Measurements from ENCODE around the gene ITPK1. TPM values are rescaled to one million over a fixed set of nuclear protein-coding genes. Genes with fewer than 3 reads are reported as not detected.

ITPK1 gene
- total and polyA plus RNA-seq, 7 experiments from 2014 or later = 10.2 to 71.8 (median 21.3) TPM

DNA sequence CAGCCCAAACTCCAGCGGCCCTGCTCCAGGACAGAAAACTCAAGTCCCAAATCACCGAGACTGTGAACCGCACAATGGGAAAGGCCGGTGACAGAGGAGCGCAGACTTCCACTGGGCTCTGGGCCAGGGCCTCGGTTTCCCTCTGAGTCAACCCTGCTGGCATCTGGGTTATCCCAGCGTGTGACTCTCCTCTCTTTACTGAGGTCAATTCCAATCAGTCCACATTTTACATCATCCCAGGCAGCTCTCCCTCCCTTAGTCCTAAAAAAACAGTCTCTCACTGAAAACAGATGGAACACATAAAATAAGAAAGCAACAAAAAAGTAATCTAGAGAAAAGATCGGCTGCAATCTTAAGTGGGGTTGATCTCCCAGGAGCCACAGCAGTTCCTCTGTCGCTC lies 36.9 kb downstream of the ITPK1 start:
- peaks cover 8 to 26% of the 10 kb centered on the region in 2 donors for H3K4me1 ChIP-seq (ENCODE audit: control insufficient read depth in 2 of 2, insufficient read depth in 2 of 2, low read length in 2 of 2)

DNA sequence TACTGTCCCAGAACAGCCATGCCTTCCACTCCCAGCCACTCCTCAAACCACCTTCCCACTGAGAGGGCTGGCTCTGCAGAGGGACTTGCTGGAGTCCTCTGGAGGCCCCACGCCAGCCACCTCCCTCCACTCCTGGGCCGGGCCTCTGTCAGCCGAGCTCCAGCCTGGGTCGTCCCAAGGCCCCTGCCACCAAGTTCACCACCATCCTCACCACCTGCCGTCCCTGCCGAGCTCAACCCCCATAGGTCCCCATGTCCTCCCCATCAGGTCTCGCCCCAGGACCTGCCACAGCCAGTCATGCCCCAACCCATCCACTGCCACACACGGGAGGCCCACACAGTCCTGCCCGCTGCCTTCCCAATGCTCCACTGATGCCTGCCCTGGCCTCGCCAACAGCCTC lies 39.0 kb downstream of the ITPK1 start:
- ChIA-PET POLR2A (no interaction called here), CTCF (no interaction called here)
- no peak overlapping the region for H3K27ac ChIP-seq (ENCODE audit: low read depth, low read length)
- Mint-ChIP-seq H3K27ac (peak overlapping the region in 2 of 9 donors; percentile 26 to 36), H3K9me3 (no peaks in the 10 kb centered on the region), H3K36me3 (peaks cover 0 to 13% (median 0%) of the 10 kb centered on the region in 5 donors), H3K27me3 (no peaks in the 10 kb centered on the region), H3K4me3 (peak overlapping the region in 1 of 10 donors; percentile 32), H3K4me1 (peaks cover 22 to 64% (median 40%) of the 10 kb centered on the region in 7 donors)
- H3K27me3 ChIP-seq (ENCODE audit: control insufficient read depth in 2 of 2, insufficient read depth in 2 of 2, low read length in 2 of 2) = no peaks in the 10 kb centered on the region
- ATAC-seq (no peak), DNase-seq (no peak)
- H3K36me3 ChIP-seq (ENCODE audit: control insufficient read depth in 2 of 3, insufficient read depth in 3 of 3, low read length in 3 of 3) = no peaks in the 10 kb centered on the region
- intact Hi-C loops (cut with micrococcal nuclease) = no loop called here
- H3K9me3 ChIP-seq (ENCODE audit: control insufficient read depth in 2 of 3, low read length in 3 of 3) = no peaks in the 10 kb centered on the region
- no peak overlapping the region for H3K4me3 ChIP-seq (ENCODE audit: low read length)
- peaks cover 2 to 16% of the 10 kb centered on the region in 2 donors for H3K4me1 ChIP-seq (ENCODE audit: control insufficient read depth in 2 of 2, insufficient read depth in 2 of 2, low read length in 2 of 2)

More for the DNA sequence above, 36.9 kb downstream of the ITPK1 start:
- Histone ChIP-seq H3K36me3 (ENCODE audit: control insufficient read depth in 2 of 3, insufficient read depth in 3 of 3, low read length in 3 of 3) (no peaks in the 10 kb centered on the region), H3K27ac (ENCODE audit: low read depth, low read length) (no peak overlapping the region), H3K27me3 (ENCODE audit: control insufficient read depth in 2 of 2, insufficient read depth in 2 of 2, low read length in 2 of 2) (no peaks in the 10 kb centered on the region), H3K4me3 (ENCODE audit: low read length) (no peak overlapping the region), H3K9me3 (ENCODE audit: control insufficient read depth in 2 of 3, low read length in 3 of 3) (no peaks in the 10 kb centered on the region)
- peaks cover 22 to 67% (median 41%) of the 10 kb centered on the region in 7 donors for H3K4me1 Mint-ChIP-seq
- ATAC-seq (no peak), DNase-seq (no peak)
- intact Hi-C loops (cut with micrococcal nuclease) = no loop called here
- peak overlapping the region in 1 of 9 donors; percentile 8 for H3K27ac Mint-ChIP-seq
- no peak overlapping the region for H3K4me3 Mint-ChIP-seq
- peaks cover 0 to 12% (median 0%) of the 10 kb centered on the region in 5 donors for H3K36me3 Mint-ChIP-seq
- CTCF ChIA-PET = no interaction called here
- no peaks in the 10 kb centered on the region for H3K27me3 Mint-ChIP-seq
- no peaks in the 10 kb centered on the region for H3K9me3 Mint-ChIP-seq
- POLR2A ChIA-PET = interaction anchor here (0.8 kb wide), 1 partner anchor 387 kb away, joined by 3 read pairs; no protein-coding TSS in a partner anchor

DNA sequence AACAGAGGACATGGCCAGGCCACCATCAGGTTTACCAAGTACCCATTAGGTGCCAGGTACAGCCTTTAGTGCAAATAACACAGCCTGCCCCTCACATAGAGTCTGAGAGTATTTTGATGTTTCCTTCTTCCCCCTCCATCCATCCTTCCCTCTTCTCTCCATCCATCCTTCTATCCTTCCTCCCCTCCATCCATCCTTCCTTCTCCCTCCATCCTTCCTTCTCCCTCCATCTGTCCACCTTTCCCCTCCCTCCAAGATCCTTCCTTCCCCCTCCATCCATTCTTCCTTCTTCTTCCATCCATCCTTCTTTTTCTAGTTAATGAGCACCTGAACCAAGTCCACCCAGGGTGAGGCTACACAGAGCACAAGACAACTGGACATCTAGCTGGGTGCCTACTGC lies 39.8 kb downstream of the ITPK1 start:
- H3K27me3 ChIP-seq (ENCODE audit: control insufficient read depth in 2 of 2, insufficient read depth in 2 of 2, low read length in 2 of 2) = no peaks in the 10 kb centered on the region
- Mint-ChIP-seq H3K27ac (peak overlapping the region in 2 of 9 donors; percentile 38 to 90), H3K4me3 (peak overlapping the region in 1 of 10 donors; percentile 25), H3K36me3 (peaks cover 0 to 13% (median 0%) of the 10 kb centered on the region in 5 donors), H3K4me1 (peaks cover 22 to 59% (median 34%) of the 10 kb centered on the region in 7 donors), H3K9me3 (no peaks in the 10 kb centered on the region), H3K27me3 (no peaks in the 10 kb centered on the region)
- no peak overlapping the region for H3K27ac ChIP-seq (ENCODE audit: low read depth, low read length)
- no peak overlapping the region for H3K4me3 ChIP-seq (ENCODE audit: low read length)
- POLR2A ChIA-PET = no interaction called here
- no peak for DNase-seq
- H3K36me3 ChIP-seq (ENCODE audit: control insufficient read depth in 2 of 3, insufficient read depth in 3 of 3, low read length in 3 of 3) = no peaks in the 10 kb centered on the region
- no peaks in the 10 kb centered on the region for H3K9me3 ChIP-seq (ENCODE audit: control insufficient read depth in 2 of 3, low read length in 3 of 3)
- CTCF ChIA-PET = no interaction called here
- intact Hi-C loops (cut with micrococcal nuclease) = no loop called here
- no peak for ATAC-seq
- H3K4me1 ChIP-seq (ENCODE audit: control insufficient read depth in 2 of 2, insufficient read depth in 2 of 2, low read length in 2 of 2) = peaks cover 0 to 11% of the 10 kb centered on the region in 2 donors

DNA sequence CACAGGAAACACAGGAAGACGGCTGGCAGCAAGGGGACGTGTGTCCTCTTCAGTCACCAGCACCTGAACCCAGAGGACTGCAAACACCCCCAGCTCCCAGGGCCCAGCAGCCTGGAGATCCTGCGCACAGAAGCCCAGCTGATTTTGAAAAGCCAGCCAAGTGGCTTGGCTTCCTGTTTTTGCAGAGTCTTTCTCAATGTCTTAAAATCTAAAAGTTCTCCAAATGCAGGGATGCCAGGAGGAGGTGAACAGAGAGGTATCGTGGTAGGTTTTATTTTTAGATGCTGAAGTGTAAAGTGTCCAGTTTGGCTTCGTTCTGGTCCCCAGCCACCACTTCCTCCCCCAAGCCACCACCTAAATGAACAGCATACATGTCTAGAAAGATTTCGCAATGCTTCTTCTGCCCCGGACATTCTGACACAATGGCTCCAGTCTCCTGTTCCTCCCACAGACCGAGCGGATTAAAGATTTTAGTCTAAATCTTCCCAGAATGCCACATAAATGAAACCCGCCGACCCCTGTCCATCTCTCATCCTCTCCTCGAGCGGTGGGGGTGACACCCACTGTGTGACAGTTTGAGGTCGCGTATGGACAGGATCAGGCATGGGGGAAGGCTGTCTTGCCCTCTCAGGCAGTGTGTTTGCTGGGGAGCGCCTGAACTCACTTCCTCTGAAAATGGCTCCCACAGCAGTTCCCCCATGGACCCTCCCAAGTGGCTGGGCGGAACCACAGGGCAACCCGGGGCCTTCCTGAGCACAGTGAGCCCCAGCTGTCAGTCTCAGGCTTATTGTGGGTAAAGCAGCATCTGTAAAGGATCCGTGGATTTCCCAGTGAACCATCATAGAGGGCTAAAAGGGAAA lies 41.6 kb downstream of the ITPK1 start:
- H3K4me1 ChIP-seq (ENCODE audit: control insufficient read depth in 2 of 2, insufficient read depth in 2 of 2, low read length in 2 of 2) = peaks cover 0 to 5% of the 10 kb centered on the region in 2 donors
- ChIA-PET POLR2A (no interaction called here), CTCF (no interaction called here)
- Mint-ChIP-seq H3K4me3 (peak overlapping the region; percentile 26 to 72 (median 59)), H3K36me3 (peaks cover 0 to 13% (median 0%) of the 10 kb centered on the region in 5 donors), H3K9me3 (no peaks in the 10 kb centered on the region), H3K27me3 (no peaks in the 10 kb centered on the region), H3K27ac (peak overlapping the region in 4 of 9 donors; percentile 38 to 66 (median 54)), H3K4me1 (peaks cover 24 to 56% (median 34%) of the 10 kb centered on the region in 7 donors)
- intact Hi-C loops (cut with micrococcal nuclease) = no loop called here
- no peaks in the 10 kb centered on the region for H3K27me3 ChIP-seq (ENCODE audit: control insufficient read depth in 2 of 2, insufficient read depth in 2 of 2, low read length in 2 of 2)
- no peaks in the 10 kb centered on the region for H3K9me3 ChIP-seq (ENCODE audit: control insufficient read depth in 2 of 3, low read length in 3 of 3)
- no peak overlapping the region for H3K27ac ChIP-seq (ENCODE audit: low read depth, low read length)
- DNase-seq (peak in 1 of 9 donors; percentile 15), ATAC-seq (peak; percentile 74)
- H3K4me3 ChIP-seq (ENCODE audit: low read length) = no peak overlapping the region
- no peaks in the 10 kb centered on the region for H3K36me3 ChIP-seq (ENCODE audit: control insufficient read depth in 2 of 3, insufficient read depth in 3 of 3, low read length in 3 of 3)

DNA sequence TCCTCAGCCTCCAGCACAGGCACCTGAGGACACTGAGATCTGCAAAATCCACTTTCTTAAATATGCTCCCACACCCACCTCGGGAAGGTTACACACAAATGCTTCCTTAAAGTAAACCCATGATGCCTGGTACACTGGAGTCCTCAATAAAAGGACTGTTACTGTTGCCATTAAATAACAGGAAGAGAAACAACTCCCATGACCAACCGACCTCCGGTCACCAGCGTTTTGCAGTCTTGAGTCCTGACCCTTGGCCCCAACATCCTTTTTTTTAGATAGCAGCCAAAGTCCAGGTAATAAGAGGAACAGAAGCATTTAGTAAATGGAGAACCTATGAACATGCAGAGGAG lies 42.4 kb downstream of the ITPK1 start:
- CTCF ChIA-PET = no interaction called here

DNA sequence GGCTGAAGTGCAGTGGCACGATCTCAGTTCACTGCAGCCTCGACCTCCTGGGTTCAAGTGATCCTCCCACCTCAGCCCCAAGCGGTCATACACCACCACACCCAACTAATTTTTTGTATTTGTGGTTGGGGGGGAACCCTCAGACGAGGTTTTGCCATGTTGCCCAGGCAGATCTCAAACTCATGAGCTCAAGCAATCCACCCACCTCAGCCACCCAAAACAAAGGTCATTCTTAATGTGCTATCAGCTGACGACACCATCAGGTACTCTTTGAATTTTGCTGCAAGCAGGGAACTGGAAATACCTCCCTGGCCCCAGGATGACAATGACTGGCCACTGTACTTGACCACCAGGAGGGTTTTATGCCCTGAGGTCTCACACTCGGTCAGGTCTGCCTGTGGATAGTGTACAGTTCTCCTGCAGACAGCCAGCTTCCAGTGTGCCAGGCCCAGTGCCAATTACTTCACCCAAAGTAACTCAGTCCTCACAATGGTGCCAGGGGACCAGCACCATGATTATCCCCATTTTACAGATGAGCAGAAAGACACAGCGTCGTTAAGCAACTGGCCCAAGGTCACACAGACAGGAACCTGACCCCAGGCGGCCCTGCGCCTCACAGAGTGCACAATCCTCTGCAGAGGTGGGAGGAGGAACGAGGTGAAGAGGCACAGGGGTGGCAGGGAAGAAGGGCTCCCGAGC lies 42.9 kb downstream of the ITPK1 start:
- DNase-seq (no peak), ATAC-seq (no peak)
- Mint-ChIP-seq H3K27ac (peak overlapping the region in 1 of 9 donors; percentile 44), H3K4me1 (peaks cover 29 to 53% (median 38%) of the 10 kb centered on the region in 7 donors), H3K9me3 (no peaks in the 10 kb centered on the region), H3K27me3 (no peaks in the 10 kb centered on the region), H3K36me3 (peaks cover 0 to 13% (median 0%) of the 10 kb centered on the region in 5 donors), H3K4me3 (peak overlapping the region in 1 of 10 donors; percentile 25)
- Histone ChIP-seq H3K4me3 (ENCODE audit: low read length) (no peak overlapping the region), H3K27me3 (ENCODE audit: control insufficient read depth in 2 of 2, insufficient read depth in 2 of 2, low read length in 2 of 2) (no peaks in the 10 kb centered on the region), H3K36me3 (ENCODE audit: control insufficient read depth in 2 of 3, insufficient read depth in 3 of 3, low read length in 3 of 3) (no peaks in the 10 kb centered on the region), H3K9me3 (ENCODE audit: control insufficient read depth in 2 of 3, low read length in 3 of 3) (no peaks in the 10 kb centered on the region), H3K4me1 (ENCODE audit: control insufficient read depth in 2 of 2, insufficient read depth in 2 of 2, low read length in 2 of 2) (no peaks in the 10 kb centered on the region), H3K27ac (ENCODE audit: low read depth, low read length) (no peak overlapping the region)
- intact Hi-C loops (cut with micrococcal nuclease) = no loop called here
- ChIA-PET POLR2A (no interaction called here), CTCF (no interaction called here)

More for the DNA sequence above, 42.4 kb downstream of the ITPK1 start:
- Mint-ChIP-seq H3K36me3 (peaks cover 0 to 13% (median 0%) of the 10 kb centered on the region in 5 donors), H3K9me3 (no peaks in the 10 kb centered on the region), H3K27ac (peak overlapping the region in 3 of 9 donors; percentile 53 to 66 (median 56)), H3K27me3 (no peaks in the 10 kb centered on the region), H3K4me1 (peaks cover 25 to 53% (median 34%) of the 10 kb centered on the region in 7 donors), H3K4me3 (peak overlapping the region in 2 of 10 donors; percentile 55 to 63)
- no peaks in the 10 kb centered on the region for H3K27me3 ChIP-seq (ENCODE audit: control insufficient read depth in 2 of 2, insufficient read depth in 2 of 2, low read length in 2 of 2)
- H3K27ac ChIP-seq (ENCODE audit: low read depth, low read length) = no peak overlapping the region
- no peak overlapping the region for H3K4me3 ChIP-seq (ENCODE audit: low read length)
- H3K36me3 ChIP-seq (ENCODE audit: control insufficient read depth in 2 of 3, insufficient read depth in 3 of 3, low read length in 3 of 3) = no peaks in the 10 kb centered on the region
- ATAC-seq (peak; percentile 49), DNase-seq (no peak)
- intact Hi-C loops (cut with micrococcal nuclease) = no loop called here
- POLR2A ChIA-PET = no interaction called here
- H3K9me3 ChIP-seq (ENCODE audit: control insufficient read depth in 2 of 3, low read length in 3 of 3) = no peaks in the 10 kb centered on the region
- no peaks in the 10 kb centered on the region for H3K4me1 ChIP-seq (ENCODE audit: control insufficient read depth in 2 of 2, insufficient read depth in 2 of 2, low read length in 2 of 2)
